HG02571 (cell line): ENCODE measurements around the gene OR6B2.

Experiments
- ATAC-seq: cut with Tn5 transposase; IDR thresholded peaks from one replicate; pipeline ENCODE4 v1.9.1; 2021; ENCODE audit warnings: mild to moderate bottlenecking, moderate library complexity; ENCODE audit not compliant: unreplicated experiment

The OR6B2 gene

DNA sequence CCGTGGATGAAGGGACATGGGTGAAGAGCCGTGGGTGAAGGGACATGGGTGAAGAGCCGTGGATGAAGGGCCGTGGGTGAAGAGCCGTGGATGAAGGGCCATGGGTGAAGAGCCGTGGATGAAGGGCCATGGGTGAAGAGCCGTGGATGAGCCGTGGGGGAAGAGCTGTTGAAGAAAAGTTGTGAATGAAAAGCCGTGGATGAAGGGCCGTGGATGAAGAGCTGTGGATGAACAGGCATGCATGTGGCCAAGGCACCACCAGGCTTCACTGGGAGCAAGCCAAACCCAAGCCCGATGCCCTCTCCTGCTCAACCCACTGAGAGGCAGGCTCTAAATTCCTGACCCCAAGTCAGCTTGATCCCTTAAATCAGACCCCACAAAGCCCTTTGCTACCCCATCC is 12.5 kb upstream of the OR6B2 start:
- no peak for ATAC-seq

DNA sequence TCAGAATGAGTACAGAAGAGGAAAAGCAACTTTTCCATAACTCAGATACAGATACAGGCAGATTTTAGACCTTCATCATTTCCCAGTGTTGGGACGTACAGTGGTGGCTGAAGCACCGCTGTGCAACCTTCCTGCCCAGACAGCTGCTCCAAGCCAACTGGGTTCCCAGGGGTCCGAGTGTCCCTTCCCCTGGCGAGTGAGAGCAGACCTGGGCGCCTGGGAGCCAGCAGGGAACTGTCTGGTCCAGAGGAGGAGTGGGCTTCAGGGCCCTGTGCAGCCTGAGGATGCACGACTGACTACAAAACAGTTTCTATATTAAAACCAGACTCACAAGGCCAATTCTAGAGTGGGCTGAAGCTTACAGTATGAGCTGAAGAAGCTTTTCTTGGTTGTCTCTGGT is 11.1 kb upstream of the OR6B2 start:
- ATAC-seq, result no peak

DNA sequence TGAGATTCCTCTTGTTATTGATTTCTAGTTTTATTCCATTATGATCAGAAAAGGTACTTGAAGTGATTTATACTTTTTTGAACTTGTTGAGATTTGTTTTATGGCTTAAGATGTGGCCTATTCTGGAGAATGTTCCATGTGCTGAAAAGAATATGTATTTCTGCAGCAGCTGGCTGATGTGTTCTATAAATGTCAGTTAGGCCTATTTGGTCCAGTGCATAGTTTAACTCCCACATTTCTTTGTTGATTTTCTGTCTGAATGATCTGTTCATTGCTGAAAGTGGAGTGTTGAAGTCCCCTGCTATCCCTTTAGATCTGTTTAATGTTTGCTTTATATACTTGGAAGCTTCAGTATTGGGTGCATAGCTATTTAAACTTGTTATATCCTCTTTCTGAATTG is 7.1 kb upstream of the OR6B2 start:
- ATAC-seq, result no peak

DNA sequence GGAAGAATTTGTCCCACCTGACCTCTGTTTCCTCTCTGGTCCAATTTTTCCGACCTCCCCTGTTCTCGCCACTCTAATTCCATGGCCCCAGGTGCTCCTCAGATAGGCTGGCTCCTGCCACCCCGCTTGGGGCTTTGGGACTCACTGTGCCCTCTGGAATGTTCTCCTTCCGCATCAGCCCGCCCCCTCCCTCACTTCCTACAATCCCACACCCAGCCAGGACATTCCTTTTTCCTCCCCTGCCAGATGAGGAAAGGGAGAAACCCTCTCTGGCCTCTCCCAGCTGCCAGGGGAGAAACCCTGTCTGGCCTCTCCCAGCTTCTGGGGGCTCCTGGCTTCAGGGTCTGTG is 3.1 kb upstream of the OR6B2 start:
- no peak for ATAC-seq

DNA sequence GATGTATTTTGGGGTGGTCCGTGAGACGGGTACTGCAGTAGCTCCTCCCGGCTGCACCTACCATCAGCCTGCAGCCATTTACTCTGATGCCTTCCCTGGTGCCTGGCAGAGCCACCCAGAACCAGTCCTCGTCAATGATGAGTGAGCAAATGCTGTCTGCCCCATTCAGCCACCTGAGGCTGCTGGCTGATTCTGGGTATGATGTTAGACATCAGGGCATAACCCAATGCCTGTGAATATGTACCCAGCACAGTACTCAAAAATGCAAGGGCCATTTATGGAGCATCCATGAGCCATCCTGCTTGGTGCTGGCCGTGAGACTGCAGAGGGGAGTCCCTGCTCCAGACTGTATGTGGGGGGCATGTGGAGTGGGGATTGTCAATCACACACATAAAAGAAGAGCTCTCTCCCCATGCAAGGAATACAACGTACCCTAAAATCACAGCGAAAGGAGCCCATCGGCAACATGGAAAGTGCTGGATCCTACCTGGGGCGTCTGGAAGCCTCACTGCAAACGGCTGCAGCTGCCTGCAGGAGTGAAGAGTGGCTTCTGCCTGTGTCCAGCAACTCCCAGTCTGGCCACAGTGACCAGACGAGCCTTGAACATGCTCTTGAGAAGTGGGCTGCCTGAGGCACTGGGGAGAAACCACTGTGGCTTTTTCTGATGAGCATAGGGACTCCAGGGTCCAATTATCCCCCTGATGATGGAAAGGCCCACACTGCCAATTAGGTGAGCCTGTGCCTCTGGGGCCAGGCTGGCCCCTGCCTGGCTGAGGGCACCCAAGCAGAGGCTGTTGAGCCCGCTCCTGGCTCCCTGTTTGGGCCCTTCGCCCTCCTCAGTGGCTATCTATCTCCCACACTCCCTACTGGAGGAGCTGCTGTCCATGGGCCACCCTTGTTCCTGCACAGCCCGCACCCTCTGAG is 2.4 kb upstream of the OR6B2 start:
- no peak for ATAC-seq

DNA sequence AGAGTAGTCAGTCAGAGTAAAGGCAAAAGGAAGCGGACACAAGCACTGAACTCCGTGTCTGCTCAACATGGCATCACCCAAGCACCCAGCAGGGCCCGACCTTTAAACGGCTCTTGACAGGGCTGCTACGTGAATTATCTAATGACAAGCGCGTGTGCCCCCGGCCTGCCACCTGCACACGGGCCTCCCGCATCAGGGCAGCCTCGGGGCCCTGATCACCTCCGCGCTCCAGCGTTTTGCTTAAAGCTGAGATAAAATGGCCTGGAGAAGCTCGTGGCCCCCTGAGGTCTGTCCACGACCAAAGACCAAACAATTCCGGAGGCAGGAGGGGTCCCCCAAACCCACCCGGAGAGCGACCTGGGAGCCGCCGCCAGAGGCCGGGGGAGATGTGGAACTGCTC is 5.5 kb downstream of the OR6B2 start:
- ATAC-seq, result no peak

DNA sequence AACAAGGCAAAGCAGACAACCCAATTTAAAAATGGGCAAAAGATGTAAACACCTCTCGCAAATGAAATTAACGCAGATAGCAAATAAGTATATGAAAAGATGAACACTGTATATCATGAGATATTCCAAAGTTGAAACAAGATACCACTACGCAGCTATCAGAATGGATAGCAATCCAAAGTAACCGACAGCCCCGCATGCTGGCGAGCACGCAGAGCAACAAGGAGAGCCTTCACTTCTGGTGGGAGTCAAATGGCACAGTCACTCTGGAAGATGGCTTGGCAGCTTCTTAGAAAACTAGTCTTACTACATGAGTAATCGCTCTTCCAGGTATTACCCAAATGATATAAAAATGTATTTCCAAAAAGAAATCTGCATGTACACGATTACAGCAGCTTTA is 6.4 kb downstream of the OR6B2 start:
- no peak for ATAC-seq

DNA sequence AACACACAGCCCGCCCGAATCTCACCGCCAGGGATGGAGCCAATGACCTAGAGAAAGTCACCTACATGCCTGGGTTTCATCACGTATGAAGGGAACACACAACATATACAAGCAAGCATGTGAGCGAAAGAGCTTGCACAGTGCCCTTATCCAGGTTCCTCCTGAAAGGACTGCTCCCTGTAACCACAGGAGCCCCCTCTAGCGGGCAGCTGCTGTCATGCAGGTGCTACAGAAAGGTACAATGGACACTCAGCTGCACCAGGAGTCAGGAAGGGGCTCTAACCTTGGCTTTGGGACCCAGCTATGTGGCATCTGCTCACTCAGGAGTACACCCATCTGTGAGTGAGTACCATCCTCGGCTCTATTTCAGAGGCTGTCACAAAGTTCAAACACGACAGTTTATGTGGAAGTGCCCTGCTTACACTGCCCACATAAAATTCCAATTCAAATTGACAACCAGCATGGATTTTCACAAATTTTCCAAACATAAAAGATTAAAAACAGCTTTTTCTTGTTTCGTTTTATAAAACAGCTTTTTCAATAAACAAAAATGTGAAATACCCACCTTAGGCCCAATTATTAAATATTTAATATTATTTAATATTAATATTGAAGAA is 8.6 kb downstream of the OR6B2 start:
- ATAC-seq, result no peak

DNA sequence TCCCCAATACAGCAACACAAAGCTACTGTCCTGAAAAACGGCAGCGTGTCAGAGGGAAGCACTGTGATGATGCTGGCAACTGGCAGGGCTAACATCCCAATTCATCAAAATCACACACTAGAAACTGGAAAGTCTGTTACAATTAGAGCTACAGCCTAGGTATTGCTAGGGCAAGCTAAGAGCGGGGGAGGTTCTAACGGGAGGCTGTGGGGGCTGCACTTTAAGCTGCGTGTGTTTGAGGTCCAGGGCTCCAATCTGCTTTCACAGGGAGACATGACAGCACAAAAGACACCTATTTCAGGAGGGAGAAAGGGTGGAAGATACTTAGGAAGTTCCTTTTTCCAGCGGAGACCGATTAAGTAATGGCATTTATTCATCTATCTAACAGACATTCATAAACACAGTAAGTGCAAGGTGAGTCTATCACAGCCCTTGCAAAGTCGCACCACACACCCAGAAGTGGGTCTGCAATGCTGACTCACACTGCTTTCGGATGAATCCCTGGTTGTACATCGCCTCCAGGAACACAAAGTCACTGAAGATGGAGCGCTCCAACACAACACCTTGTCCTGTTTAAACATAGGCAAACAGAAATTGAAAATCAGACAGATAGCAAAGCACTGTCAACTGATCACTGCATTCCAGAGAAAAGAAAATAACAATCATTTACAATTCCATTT is 12.0 kb downstream of the OR6B2 start:
- ATAC-seq, result no peak

DNA sequence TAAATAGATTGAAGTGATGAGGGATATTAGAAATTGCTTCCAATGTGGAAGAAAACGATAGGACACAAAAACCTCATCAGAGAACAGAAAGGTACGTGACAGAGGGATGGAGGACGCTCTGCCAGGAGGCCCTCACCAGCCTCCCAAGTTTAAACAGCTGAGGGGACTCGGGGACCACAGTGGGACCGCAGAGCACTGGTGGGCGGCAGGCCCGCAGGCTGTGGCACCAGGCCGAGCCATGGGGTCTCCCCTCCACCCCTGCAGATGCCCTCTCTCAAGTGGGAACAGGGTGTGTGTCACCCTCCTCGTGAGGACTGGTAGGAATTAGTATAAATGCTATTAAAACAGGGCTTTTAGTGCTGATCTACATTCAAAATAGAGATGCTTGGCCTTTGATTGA is 15.9 kb downstream of the OR6B2 start:
- no peak for ATAC-seq

DNA sequence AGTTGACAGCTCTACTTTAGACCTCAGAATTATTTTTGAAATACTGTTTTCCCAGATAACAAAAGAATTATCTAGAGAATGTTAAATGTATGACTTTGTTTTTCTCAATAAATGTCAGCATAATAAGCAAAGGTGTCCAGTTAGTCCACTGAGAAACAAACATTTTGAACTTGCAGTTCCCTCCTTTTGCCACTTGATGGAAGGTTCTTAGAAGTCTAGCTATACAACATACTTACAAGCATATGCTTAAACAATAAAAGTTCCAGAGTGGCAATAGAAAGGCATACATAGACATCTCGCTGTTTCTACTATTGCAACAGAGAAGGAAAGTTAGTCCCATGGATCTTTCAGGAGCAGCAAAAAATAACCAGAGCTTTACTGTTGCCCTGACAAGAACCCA is 16.9 kb downstream of the OR6B2 start:
- ATAC-seq, result no peak

DNA sequence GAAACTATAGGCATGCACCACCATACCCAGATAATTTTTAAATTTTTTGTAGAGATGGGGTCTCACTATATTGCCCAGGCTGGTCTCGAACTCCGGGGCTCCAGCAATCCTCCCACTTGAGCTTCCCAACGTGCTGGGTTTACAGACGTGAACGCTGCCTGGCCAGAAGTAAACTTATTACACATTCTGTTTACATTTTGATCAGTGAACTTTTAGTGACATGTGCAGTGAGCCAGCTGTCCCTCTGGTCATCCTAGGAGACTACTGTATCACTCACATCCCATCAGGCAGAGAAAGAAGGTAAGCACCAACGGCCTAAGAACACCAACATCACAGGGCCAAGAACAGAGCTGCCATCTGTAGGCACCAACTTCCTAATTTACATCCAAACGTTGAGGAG is 27.2 kb downstream of the OR6B2 start:
- ATAC-seq, result no peak

DNA sequence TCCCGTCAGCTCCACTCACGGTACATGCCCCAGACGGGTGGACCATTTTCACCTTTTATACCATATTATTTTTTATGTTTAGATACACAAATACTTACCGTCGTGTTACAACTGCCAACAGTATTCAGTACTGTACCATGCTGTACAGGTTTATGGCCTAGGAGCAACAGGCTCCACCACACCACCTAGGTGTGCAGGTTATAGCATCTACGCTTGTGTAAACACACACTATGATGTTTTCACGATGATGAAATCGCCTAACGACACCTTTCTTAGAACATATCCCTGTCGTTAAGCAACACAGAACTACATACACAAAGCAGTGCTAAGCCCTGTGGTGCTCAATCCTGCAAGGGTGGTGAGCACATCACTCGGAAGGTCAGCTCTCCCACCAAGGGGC is 29.6 kb downstream of the OR6B2 start:
- no peak for ATAC-seq

DNA sequence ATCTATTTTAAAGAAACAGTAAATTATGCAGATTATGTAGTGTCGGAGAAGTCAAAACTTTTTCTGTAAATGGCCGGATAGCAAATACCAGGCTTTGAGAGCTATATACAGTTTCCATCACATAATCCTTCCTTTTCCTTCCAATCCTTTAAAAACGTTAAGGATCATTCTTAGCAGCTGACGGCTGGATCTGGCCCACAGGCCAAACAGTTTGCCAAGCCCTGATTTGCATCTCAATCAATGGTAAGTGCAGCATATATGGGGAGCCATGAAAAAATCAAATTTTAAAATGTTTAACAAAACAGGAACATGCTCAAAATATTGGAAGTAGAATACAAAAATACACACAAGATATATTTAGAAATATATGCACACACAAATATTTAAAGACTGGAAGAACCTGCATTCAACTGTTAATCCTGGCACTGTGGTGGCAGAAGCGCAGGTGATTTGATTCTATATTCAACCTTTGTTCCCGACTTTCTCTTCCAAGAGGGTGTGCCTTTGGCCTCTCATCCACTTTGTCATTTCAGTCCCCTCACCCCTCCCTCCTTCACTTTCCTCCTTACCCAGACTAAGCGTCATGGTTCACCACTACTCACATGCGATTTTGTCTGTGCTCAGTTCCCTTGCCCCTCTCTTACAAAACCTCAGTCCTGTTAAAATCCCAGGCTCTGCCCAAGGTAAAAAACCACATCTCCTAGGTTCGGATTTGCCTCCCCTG is 32.4 kb downstream of the OR6B2 start:
- no peak for ATAC-seq

DNA sequence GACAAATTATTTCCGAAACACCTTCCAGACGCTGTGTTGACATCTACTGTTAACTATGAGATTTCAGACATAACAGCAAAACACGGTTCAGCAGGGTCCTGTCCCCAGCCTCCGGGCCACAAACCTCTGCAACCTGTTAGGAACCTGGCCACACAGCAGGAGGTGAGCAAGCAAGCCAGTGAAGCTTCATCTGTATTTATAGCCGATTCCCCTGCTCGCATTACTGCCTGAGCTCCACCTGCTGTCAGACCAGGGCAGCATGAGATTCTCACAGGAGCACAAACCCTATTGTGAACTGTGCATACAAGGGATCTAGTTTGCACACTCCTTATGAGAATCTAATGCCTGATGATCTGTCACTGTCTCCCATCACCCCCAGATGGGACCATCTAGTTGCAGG is 36.1 kb downstream of the OR6B2 start:
- ATAC-seq, result no peak

DNA sequence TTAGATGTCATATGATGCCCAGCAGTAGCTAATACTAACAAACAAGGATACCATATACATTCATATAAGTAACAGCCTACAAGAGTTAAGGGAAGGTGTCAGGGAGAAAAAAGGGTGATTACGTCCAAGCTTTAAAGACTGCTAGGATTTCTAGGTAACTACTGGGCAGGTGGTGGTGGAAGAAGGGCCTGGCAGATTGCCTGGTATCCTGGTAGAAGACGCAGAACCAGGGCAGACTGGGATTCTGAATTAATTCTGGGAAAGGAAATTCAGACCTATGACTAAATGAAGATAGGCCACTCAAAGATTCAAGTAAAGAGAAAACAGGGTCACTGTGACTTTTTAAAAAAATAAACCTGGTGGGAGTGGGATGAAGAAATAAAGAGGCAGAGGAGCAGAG is 36.9 kb downstream of the OR6B2 start:
- ATAC-seq, result no peak

DNA sequence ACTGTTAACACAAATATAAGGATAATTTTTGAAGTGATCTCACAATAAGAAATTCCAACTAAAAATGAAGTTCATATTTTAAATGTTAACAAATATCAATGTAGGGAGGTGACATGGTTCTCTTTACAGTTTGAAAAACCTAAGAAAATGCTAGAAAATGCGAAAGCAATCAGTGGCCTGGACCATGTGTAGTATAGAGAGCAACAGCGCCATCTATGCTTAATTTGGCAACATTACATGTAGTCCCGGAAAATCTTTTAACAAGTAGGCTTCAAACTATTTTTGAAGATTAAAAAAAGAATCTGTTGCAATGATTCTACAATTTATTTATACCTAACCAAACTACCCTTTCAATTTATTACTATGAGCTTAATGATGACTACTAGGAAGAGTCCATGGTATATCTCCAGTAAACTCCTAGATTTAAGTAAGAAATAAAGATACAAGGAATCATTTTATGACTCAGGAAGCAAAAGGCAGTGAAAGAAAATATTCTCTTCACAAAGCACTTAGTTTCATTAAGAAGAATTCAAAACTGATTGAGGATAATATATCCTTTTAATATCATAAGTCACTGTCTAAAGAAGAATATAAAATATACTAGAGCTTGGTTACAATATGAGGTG is 38.4 kb downstream of the OR6B2 start:
- no peak for ATAC-seq

DNA sequence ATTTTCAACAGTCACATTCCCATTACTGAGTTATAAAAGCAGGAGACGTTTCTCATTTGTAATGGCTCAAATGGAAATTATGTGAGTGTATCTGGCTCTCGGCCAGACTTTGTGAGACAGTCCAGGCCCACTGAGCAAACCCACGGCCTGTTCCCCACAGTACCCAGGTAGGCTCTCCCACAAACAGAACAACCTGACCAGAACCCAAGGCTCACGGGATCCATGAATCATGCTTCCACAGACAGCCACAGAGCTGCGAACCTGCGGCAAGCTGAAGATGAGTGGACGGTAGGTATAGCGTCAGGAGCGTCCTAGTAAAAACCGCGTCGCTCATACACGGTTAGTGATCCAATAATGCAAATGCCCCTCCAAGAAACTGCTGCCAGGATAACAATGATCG is 39.3 kb downstream of the OR6B2 start:
- ATAC-seq, result no peak

DNA sequence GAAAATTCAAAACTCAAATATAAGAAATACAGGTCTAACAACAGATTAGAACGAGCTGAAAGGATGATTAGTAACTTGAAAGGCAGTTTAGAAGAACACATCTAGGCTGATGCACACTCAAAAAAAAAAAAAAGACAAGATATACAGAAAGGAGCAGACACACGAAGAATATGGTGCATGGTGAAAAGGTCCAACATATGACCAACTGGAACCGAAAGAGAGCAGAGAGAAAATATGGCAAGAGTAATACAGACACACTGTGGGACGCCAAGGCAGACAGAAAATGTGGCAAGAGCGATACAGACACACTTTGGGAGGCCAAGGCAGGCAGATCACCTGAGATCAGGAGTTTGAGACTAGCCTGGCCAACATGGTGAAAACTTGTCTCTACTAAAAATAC is 44.9 kb downstream of the OR6B2 start:
- ATAC-seq, result no peak

DNA sequence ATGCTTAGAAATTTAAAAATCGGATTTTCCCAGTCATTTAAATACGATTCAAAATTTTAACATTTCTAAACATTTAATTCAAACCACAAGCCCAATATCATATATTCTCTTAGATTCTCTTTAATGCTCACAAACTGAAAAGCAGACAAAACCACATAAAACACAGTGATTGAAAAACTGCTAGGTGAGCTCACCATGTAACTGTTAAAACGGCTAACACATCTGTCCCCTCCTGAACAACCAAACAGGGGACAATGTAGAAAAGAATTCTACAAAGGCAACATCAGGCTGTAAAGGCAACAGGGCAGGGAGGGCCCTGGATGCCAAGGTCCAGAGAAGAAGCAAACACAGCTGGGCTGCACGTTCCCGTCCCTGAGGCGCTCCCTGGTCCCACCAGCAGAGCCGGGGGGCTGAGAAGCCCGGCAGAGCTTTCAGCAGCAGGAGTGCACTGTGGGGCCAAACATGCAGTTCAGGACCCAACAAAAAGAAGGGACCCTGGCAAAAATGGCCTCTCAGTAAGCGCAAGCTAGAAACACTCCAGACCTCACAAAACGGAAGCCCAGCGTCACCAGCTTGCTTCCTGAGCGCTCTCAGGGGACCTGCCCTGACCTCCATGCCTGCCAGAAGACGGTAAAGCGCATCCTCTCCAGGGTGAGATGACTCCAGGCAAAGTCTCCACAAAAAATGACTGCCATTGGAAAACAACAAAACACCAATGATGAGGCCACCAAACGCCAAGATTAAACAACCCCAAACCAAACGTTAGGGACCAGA is 45.6 kb downstream of the OR6B2 start:
- no peak for ATAC-seq
